GF-D8 (cell line): ENCODE data around the gene LOXL4.

ENCODE experiments used
- DNase-seq: peaks from one replicate; lab custom pipeline; 2025; lab: John Stamatoyannopoulos, UW

LOXL4 gene

DNA sequence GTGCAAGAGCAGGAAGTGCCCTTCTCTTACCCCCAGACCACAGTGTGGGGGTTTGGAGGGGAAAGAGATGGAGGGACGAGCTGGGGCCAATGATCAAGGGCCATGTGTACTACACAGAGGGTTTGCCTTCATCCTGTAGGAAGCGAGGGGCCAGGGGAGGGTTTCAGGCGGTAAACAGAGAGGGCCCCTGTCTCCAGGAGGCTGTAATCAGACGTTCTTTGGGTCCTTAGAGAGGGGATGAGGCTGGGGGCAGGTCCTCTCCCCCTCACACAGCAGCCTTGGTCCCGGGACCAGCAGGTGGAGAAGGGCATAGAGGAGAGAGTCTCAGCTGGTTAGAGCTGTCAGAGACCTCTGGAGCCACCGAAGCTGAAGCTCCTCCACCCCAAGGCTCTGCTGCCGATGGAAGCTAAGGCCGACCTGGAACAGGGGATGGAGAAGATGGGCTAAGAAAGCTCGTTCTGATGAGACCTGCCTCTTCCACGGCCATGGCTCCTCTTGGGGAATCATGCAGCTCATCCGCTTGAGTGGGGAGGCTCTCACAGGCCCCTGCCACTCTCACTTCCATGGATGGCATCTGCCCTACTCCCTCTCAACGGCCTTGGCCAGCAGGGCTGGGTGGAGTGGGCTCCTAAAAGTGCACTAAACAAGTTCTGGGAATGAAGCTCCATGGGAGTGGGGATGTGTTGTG is 3.5 kb downstream of the LOXL4 start:
- DNase-seq = peak; percentile 17

GRCh38 chr10:98263088-98263487 is 4.9 kb downstream of the LOXL4 start:
- DNase-seq = no peak

DNA sequence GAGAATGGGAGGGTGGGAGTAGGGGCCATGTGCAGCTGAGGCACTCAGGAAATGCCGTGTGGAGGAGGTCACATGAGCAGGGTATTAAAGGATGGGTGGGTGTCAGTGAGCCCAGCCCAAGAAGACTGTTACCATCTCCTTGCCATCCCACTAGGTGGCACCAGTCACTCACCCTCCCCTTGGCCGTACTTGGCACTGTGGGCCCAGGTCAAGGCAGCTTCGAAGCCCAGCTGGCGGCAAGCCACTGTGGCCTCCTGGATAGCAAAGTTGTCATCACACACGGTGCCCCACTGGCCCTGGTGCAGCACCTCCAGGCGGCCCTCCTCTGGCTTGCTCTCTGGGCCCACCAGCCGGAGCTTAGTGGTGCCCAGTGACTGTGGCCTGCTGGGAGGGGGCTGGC is 5.4 kb downstream of the LOXL4 start:
- no peak for DNase-seq

DNA sequence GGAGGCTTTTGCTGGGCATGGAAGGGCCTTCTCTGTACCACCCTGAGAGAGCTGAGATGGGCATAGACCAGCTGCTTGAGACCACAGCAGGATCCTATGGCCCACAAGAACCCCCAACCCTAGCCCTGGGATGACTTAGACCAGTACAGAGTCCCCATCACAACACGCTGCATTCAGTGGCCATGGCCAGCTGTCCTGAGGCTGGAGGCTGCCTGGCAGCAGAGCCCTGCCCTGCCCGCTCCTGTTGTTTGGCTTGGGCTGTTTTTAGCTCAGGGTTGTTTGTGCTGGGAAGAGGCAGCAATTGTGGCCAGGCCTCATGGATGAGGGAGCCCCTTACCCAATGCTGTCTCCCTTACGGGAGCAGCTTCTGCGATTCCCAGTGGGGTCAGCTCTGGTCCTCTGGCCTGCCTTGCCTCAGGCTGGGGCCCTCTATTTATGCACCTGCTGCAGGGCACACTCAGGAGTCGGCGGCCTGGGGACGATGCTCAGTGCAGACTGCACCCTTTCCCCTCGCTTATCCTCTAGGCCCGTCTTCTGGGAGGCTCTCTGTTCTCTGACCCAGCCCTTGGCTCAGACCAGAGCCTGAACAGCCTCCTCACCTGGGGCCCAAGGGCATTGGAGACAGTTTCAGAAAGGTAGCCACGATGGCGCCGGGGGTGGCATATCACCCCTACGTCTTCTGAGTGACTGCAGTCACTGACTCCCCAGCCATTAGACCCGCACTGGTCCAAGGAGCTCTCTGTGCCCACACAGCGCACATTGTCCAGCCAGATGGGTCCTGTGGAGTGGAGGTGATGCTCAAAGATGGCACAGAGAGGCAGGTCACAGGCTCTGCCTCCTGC is 6.3 kb downstream of the LOXL4 start:
- no peak for DNase-seq

DNA sequence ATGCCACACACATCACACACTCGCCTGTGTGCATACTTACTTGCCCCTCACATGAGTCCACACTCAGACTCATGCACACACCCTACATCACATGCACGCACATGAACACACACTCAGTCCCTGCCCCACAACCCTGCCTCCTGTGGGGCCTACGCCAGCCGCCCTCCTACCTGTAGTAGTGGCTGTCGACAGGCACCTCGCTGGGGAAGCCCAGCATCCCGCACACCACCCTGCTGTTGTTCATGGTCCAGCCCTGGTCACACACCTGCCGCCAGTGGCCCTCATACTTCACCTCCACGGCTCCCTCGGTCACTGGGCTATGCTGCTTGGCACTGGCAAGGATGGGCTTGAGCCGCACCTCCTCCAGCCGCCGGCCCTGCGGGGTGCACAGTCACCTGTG is 7.2 kb downstream of the LOXL4 start:
- DNase-seq = no peak

DNA sequence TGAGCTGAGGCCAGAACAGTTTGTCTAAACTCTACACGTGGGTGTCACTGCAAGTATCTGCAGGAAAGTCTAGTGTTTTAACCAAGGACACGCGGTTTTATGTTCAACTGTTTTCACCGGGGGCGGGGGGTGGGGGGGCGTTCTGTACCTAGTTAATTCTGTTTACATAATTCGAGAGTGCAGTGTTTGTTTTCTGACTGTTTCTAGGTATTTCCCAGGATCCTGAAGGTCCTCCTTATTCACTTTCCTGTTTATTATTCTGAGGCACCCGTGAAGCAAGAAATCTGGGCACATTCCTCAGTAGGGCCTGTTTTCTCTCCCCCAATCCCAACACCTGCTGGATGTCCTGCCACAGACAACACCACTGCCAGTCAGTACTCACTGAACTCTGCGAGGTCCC is 7.6 kb downstream of the LOXL4 start:
- no peak for DNase-seq

DNA sequence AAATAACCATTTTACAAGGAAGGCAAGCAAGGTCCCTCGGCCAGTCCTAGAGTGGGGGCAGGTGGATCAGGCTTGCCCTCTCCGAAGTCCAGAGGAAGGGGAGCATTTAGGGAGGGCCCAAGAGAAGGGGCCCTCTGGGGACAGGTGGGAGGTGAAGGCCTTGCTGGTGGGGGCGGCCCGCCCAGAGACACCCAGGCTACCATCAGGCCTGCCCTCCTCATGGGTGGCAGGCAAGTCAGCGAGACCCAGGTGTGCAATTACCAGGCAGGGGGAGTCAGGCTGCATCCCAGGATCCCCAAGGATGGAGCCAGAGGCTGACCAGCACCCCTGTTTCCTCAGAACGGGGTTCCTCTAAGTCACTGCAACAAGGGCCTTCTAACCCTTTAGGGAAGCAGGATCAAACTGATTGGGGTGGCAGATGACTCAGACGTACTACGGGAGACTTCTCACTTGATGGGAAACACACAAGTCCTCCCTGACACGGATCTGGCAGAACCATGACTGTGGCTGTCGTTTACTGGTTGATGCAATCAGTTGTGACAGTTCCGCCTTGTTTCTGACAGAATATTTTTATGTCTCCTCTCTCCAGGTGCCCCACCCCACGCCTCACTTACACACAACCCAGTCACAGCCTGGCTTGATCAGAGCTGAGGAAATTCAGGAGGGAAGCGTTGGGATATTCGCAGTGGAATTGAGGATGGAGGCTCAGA is 8.2 kb downstream of the LOXL4 start:
- DNase-seq = no peak

GRCh38 chr10:98258683-98259454 is 9.1 kb downstream of the LOXL4 start:
- no peak for DNase-seq

DNA sequence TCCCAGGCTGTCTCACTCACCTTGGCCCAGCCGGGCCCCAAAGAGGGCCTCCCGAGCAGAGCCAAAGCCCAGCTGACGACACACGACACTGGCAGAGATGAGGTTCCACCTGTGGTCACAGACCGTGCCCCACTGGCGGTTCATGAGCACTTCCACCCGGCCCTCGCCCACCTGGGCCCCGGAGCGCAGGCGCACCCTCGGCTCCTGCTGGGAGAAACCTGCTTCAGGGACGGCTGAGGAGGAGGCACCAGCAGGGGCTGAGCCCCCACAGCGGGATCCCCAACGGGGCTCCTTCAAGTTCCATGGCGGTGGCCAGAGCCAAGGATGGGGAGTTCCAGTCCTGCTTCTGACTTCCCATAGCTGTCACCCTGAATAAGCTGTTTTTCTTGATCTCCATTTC is 10.0 kb downstream of the LOXL4 start:
- no peak for DNase-seq

- DNase-seq = no peak
These were observed 10.8 kb downstream of the LOXL4 start for GRCh38 chr10:98257198-98257597.

DNA sequence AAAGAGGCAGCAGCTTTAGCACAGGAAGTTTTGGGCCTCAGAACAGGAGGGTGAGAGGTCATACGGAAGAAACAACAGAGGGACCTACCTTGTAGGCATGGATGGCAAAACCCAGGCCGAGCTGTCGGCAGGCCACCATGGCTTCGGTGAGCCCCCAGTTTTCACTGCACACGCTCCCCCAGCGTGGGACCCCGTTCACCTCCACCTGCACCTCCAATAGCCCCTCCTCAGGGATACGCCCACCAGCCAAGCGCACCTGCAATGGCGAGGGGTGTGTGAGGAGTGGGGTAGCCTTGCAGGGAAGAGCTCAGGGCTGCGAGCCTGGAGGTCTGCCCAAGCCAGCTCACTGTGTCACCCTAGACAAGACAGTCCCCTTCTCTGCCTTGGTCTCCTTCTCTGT is 11.3 kb downstream of the LOXL4 start:
- no peak for DNase-seq

- no peak for DNase-seq
These were observed 12.7 kb downstream of the LOXL4 start for GRCh38 chr10:98255146-98255877.

GRCh38 chr10:98254234-98254974 is 13.6 kb downstream of the LOXL4 start:
- no peak for DNase-seq

DNA sequence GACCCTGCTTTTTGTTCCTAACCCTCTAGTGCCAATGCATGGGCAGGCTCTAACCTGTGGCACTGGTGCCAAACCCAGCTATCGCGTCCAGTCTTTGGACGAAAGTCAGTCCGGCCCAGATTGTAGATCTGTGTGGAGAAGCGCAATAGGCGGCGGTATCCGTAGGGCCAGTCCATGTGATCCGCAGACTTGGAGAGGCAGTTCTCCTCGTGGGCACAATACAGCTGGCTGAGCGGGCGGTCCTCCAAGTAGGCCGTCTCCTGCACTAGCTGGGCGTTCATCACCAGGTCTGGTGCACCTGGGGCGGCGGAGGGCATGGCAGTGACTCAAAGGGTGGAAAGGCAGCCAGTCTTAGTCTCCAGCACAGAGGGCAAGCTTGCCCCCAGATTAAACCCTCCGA is 14.5 kb downstream of the LOXL4 start:
- DNase-seq = no peak

DNA sequence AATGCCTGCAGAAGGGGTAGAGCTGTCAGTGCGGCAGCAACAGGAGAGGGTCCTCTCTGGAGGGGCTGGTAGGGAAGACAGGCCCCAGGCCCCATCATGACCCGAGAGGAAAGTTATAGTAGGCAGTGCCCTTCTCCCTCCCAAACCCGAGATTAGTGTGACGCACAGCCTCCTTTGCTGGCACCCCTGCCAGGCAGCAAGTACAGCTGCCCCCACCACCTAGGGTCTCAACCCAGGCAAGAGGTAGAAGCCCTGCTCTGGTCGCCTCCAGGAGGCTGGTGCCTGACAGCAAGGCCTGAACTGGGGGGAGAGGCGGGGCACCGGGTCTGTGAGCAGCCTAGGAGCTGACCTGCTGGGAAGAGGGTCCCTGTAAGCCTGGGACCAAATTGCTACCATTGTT is 15.5 kb downstream of the LOXL4 start:
- no peak for DNase-seq

DNA sequence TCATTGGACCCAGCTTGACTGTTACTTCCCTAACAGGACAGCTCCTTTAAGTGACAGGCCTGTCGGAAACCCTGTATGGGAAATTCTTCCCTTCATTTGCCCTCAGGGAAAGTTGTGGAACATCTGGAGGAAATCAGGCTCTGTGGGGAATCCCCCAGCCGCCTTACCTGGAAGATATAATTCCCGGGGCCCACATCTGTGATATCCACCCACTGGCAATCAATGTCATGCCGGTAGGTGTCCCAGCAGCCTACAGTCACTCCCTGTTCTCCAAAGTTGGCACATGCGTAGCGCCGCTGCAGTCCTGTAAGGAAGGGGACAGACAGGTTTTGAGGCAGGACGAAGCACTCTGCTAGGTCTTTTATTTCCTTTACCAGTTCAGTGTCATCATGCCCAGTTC is 16.6 kb downstream of the LOXL4 start:
- no peak for DNase-seq

- no peak for DNase-seq
These were observed 18.9 kb downstream of the LOXL4 start for GRCh38 chr10:98249134-98249533.

DNA sequence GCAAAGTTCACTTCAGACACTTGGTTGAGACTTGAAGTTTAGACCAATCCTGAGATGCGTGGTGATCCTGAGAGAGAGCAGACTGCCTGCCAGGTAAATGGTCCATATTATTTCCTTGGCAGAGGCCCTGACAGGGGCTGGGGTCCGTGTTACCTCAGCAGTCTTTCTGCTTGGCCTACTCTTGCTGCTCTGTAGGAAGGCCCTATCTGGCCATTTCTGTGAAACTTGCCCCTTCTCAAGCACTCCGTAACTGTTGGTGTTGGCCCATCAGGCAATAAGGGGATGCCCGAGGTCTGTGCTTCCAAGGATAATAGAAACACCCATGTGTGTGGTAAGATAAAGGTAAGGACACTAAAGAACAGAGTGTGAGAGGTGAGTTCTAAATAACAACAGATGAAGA is 20.0 kb downstream of the LOXL4 start:
- no peak for DNase-seq

- no peak for DNase-seq
These were observed 20.8 kb downstream of the LOXL4 start for GRCh38 chr10:98246911-98247805.

DNA sequence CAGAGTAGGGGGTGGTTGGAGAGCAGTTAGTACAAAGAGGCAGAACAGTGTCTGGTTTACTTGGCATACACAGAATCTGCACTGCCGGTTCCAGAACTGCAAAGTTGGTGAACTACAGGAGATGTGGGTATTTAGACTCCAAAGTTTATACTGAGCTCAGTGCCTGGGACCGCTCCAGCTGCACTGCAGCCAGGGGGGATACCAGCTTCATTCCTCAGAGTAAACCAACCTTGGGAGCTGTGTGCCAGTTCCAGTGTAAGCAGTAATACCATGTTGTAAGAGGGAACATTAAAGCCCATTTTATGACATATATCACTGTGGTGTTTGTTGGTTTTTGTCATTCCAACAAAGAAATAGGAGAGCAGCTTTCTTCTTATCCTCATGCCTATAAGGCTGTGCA is 23.4 kb downstream of the LOXL4 start:
- DNase-seq = no peak
